Esophagus (tissue), 2 donors: ENCODE measurements around the gene CEACAM20. TPM values are rescaled to one million over a fixed set of nuclear protein-coding genes. Genes with fewer than 3 reads are reported as not detected.

ENCODE experiments used
- H3K27ac ChIP-seq, 2 donors: one replicate each; pipeline ENCODE4 v1.5.1; 2013; ENCODE audit warnings: low read depth in 2 of 2, mild to moderate bottlenecking in 2 of 2, inconsistent platforms in 1 of 2, low read length in 1 of 2, moderate library complexity in 1 of 2
- H3K27me3 ChIP-seq, 2 donors: one replicate each; pipeline ENCODE4 v1.6.1; 2013; ENCODE audit warnings: low read length in 2 of 2, control low read depth in 1 of 2, mild to moderate bottlenecking in 1 of 2; ENCODE audit not compliant: insufficient read depth in 2 of 2, control insufficient read depth in 1 of 2
- H3K36me3 ChIP-seq, 2 donors: one replicate each; pipeline ENCODE4 v1.6.1; 2013; ENCODE audit warnings: low read length in 1 of 2; ENCODE audit not compliant: control insufficient read depth in 2 of 2, insufficient read depth in 2 of 2
- H3K4me1 ChIP-seq, 2 donors: one replicate each; pipeline ENCODE4 v1.6.1; 2013; ENCODE audit warnings: low read length in 1 of 2; ENCODE audit not compliant: control insufficient read depth in 2 of 2, insufficient read depth in 2 of 2
- H3K4me3 ChIP-seq, 2 donors: one replicate each; pipeline ENCODE4 v1.5.1; 2013; ENCODE audit warnings: low read length in 2 of 2, mild to moderate bottlenecking in 2 of 2, low read depth in 1 of 2, moderate library complexity in 1 of 2
- H3K9me3 ChIP-seq, 2 donors: one replicate each; pipeline ENCODE4 v1.6.1; 2013; ENCODE audit warnings: mild to moderate bottlenecking in 2 of 2, low read depth in 1 of 2, low read length in 1 of 2, moderate library complexity in 1 of 2; ENCODE audit not compliant: control insufficient read depth in 2 of 2, insufficient read depth in 1 of 2
- whole genome bisulfite sequencing, 2 donors: extraction: QIAGEN DNeasy Blood & Tissue Kit; methylation state at CpG; one replicate each; pipeline ENCODE4 v1.1.7; 2013; 5-methylcytosine and 5-hydroxymethylcytosine counted together
- polyA plus RNA-seq, 2 donors: library from polyadenylated mRNA; stranded (reverse); fragments of 200-250 nt; gene quantifications; one replicate each; pipeline ENCODE4 v1.2.3, GENCODE V29; 2013
- donor health status: healthy with polysubstance abuse.
- donor health status: Bipolar disorder and iron deficiency.

Gene CEACAM20
- polyA plus RNA-seq, 2 donors = not detected

GRCh38 chr19:44532819-44533218 lies 3.3 kb upstream of the CEACAM20 start:
- no peak overlapping the region for H3K27ac ChIP-seq
- 81 to 83% methylated on average over 5 of the region's 5 CpGs for WGBS, 2 donors

GRCh38 chr19:44530777-44531176 lies 1.3 kb upstream of the CEACAM20 start:
- H3K27me3 ChIP-seq = no peaks in the 10 kb centered on the region
- H3K27ac ChIP-seq = no peak overlapping the region
- peaks cover 0 to 2% of the 10 kb centered on the region in 2 donors for H3K9me3 ChIP-seq
- no peaks in the 10 kb centered on the region for H3K4me1 ChIP-seq
- 54 to 61% methylated on average over 6 of the region's 6 CpGs for WGBS, 2 donors
- no peak overlapping the region for H3K4me3 ChIP-seq
- H3K36me3 ChIP-seq = no peaks in the 10 kb centered on the region

More at GRCh38 chr19:44532819-44533218, 3.3 kb upstream of the CEACAM20 start:
- no peaks in the 10 kb centered on the region for H3K36me3 ChIP-seq
- H3K27me3 ChIP-seq = no peaks in the 10 kb centered on the region
- H3K4me3 ChIP-seq = no peak overlapping the region
- H3K4me1 ChIP-seq = no peaks in the 10 kb centered on the region
- peaks cover 0 to 2% of the 10 kb centered on the region in 2 donors for H3K9me3 ChIP-seq

GRCh38 chr19:44527554-44527953 lies 1.9 kb downstream of the CEACAM20 start:
- WGBS, 2 donors = 80 to 83% methylated on average over 7 of the region's 7 CpGs
- Histone ChIP-seq H3K4me1 (no peaks in the 10 kb centered on the region), H3K27ac (no peak overlapping the region), H3K4me3 (no peak overlapping the region), H3K36me3 (no peaks in the 10 kb centered on the region), H3K9me3 (no peaks in the 10 kb centered on the region), H3K27me3 (no peaks in the 10 kb centered on the region)

GRCh38 chr19:44525721-44526430 lies 3.6 kb downstream of the CEACAM20 start:
- H3K27me3 ChIP-seq = no peaks in the 10 kb centered on the region
- no peak overlapping the region for H3K4me3 ChIP-seq
- H3K36me3 ChIP-seq = no peaks in the 10 kb centered on the region
- no peak overlapping the region for H3K27ac ChIP-seq
- 41 to 53% methylated on average over 4 of the region's 4 CpGs for WGBS, 2 donors
- H3K9me3 ChIP-seq = no peaks in the 10 kb centered on the region
- H3K4me1 ChIP-seq = no peaks in the 10 kb centered on the region

GRCh38 chr19:44521370-44521769 lies 8.1 kb downstream of the CEACAM20 start:
- Histone ChIP-seq H3K4me1 (no peaks in the 10 kb centered on the region), H3K36me3 (no peaks in the 10 kb centered on the region), H3K27ac (no peak overlapping the region), H3K4me3 (no peak overlapping the region), H3K27me3 (no peaks in the 10 kb centered on the region), H3K9me3 (no peaks in the 10 kb centered on the region)
- WGBS, 2 donors = 91 to 93% methylated on average over 2 of the region's 2 CpGs

- no peak overlapping the region for H3K4me3 ChIP-seq
- H3K9me3 ChIP-seq = no peaks in the 10 kb centered on the region
- no peak overlapping the region for H3K27ac ChIP-seq
- H3K36me3 ChIP-seq = no peaks in the 10 kb centered on the region
- H3K4me1 ChIP-seq = no peaks in the 10 kb centered on the region
- WGBS, 2 donors = 63 to 69% methylated on average over 7 of the region's 7 CpGs
- H3K27me3 ChIP-seq = no peaks in the 10 kb centered on the region
These were observed 12.3 kb downstream of the CEACAM20 start for GRCh38 chr19:44517146-44517545.

- H3K9me3 ChIP-seq = no peaks in the 10 kb centered on the region
- no peaks in the 10 kb centered on the region for H3K4me1 ChIP-seq
- no peak overlapping the region for H3K27ac ChIP-seq
- H3K27me3 ChIP-seq = no peaks in the 10 kb centered on the region
- H3K36me3 ChIP-seq = no peaks in the 10 kb centered on the region
- WGBS, 2 donors = 91 to 95% methylated on average over 1 of the region's 1 CpG
- H3K4me3 ChIP-seq = no peak overlapping the region
These were observed 13.6 kb downstream of the CEACAM20 start for GRCh38 chr19:44515907-44516306.

GRCh38 chr19:44515031-44515430 lies 14.4 kb downstream of the CEACAM20 start:
- Histone ChIP-seq H3K9me3 (no peaks in the 10 kb centered on the region), H3K36me3 (no peaks in the 10 kb centered on the region), H3K27me3 (no peaks in the 10 kb centered on the region), H3K27ac (no peak overlapping the region), H3K4me3 (no peak overlapping the region), H3K4me1 (no peaks in the 10 kb centered on the region)
- WGBS, 2 donors = 84 to 91% methylated on average over 3 of the region's 3 CpGs

- Histone ChIP-seq H3K9me3 (no peaks in the 10 kb centered on the region), H3K4me1 (no peaks in the 10 kb centered on the region)
- 32% methylated on average over 12 of the region's 12 CpGs for WGBS, 2 donors
These were observed 16.9 kb downstream of the CEACAM20 start for GRCh38 chr19:44512326-44513298.

More at GRCh38 chr19:44512326-44513298, 16.9 kb downstream of the CEACAM20 start:
- Histone ChIP-seq H3K36me3 (no peaks in the 10 kb centered on the region), H3K27ac (no peak overlapping the region), H3K4me3 (no peak overlapping the region), H3K27me3 (no peaks in the 10 kb centered on the region)
